DND-41 (cell line): ENCODE data around the gene SLC40A1.

Source experiments
- CTCF ChIP-seq: IDR thresholded peaks from 2 replicates; pipeline ENCODE4 v1.5.1; 2012; ENCODE audit warnings: borderline replicate concordance, low read length, moderate library complexity, mild to moderate bottlenecking; ENCODE audit not compliant: poor library complexity, severe bottlenecking; ENCODE audit errors: extremely low read depth
- EZH2 ChIP-seq: IDR thresholded peaks from 3 replicates; pipeline ENCODE4 v1.6.1; 2012; ENCODE audit warnings: borderline replicate concordance, low read depth, mild to moderate bottlenecking, moderate library complexity, low read length, inconsistent platforms; ENCODE audit not compliant: severe bottlenecking

GRCh38 chr2:189579585-189580186, 900 bp downstream of the SLC40A1 start:
- TF ChIP-seq CTCF (no peak), EZH2 (no peak)
